K562 (cell line): Measurements from ENCODE around the gene NDUFB7. TPM values are rescaled to one million over a fixed set of nuclear protein-coding genes. Genes with fewer than 3 reads are reported as not detected.

Experiments
- CBX8 ChIP-seq: fragments of 200-600 bp; sonication (generic); IDR thresholded peaks from 2 replicates; pipeline ENCODE4 v1.6.1; 2012; ENCODE audit warnings: borderline replicate concordance, mixed run types, low read depth, mild to moderate bottlenecking, moderate library complexity, mixed read lengths, low read length, control low read depth, inconsistent platforms; ENCODE audit not compliant: poor library complexity, severe bottlenecking; ENCODE audit errors: extremely low read depth
- CREB3 ChIP-seq: fragments of 450-650 bp; conservative IDR thresholded peaks from 2 replicates; pipeline ENCODE4 v1.6.1; 2016; ENCODE audit warnings: missing genetic modification characterization, low read depth, mild to moderate bottlenecking, missing compliant biosample characterization, moderate library complexity
- EGR1 ChIP-seq: fragments of 450-650 bp; conservative IDR thresholded peaks from 2 replicates; pipeline ENCODE4 v1.6.1; 2017; ENCODE audit warnings: mild to moderate bottlenecking
- EP400 ChIP-seq: fragments of 450-650 bp; IDR thresholded peaks from 2 replicates; pipeline ENCODE4 v1.6.1; 2017; ENCODE audit warnings: antibody characterized with exemption, mild to moderate bottlenecking, moderate library complexity
- KAT8 ChIP-seq: fragments of 450-650 bp; IDR thresholded peaks from 2 replicates; pipeline ENCODE4 v1.6.1; 2016; ENCODE audit warnings: low read depth, mild to moderate bottlenecking
- MBD2 ChIP-seq: sonication (generic); IDR thresholded peaks from 2 replicates; pipeline ENCODE4 v1.6.1; 2016; ENCODE audit warnings: low read depth, borderline replicate concordance
- NBN ChIP-seq: fragments of 450-650 bp; IDR thresholded peaks from 2 replicates; pipeline ENCODE4 v1.6.1; 2016; ENCODE audit warnings: low read depth, mild to moderate bottlenecking
- RBM25 ChIP-seq: fragments of 200-400 bp; formaldehyde crosslinking; IDR thresholded peaks from 2 replicates; pipeline ENCODE4 v1.6.1; 2018; ENCODE audit warnings: low read length, low read depth, moderate library complexity; ENCODE audit not compliant: severe bottlenecking
- TBP ChIP-seq: optimal IDR thresholded peaks from 2 replicates; pipeline ENCODE3; 2011; ENCODE audit warnings: low read depth, low read length, improper control_type of control experiment
- TOE1 ChIP-seq, 2 experiments: fragments of 450-650 bp in 1 of 2; sonication (generic) in 1 of 2; formaldehyde crosslinking in 1 of 2; IDR thresholded peaks; 2 replicates each; pipeline versions ENCODE4 v1.7.1 to v1.8.0; 2016 to 2022; ENCODE audit warnings: borderline replicate concordance in 2 of 2, mild to moderate bottlenecking in 2 of 2, antibody characterized with exemption in 1 of 2, inconsistent platforms in 1 of 2, low read depth in 1 of 2, missing genetic modification reagents in 1 of 2, moderate library complexity in 1 of 2
- ZNF644 ChIP-seq: fragments of 200-800 bp; sonication (Bioruptor generic); IDR thresholded peaks from 2 replicates; pipeline ENCODE4 v1.6.1; 2016; ENCODE audit warnings: low read depth, missing genetic modification characterization, missing compliant biosample characterization
- polyA plus RNA-seq, 8 experiments: library from polyadenylated mRNA; depleted of rRNA in 4 of 8; stranded (reverse) in 5 of 8; unstranded in 3 of 8; fragments of >200 nt; fragmentation: Nextera tagmentation in 2 of 8; fragmentation: Illumina TruSeq in 1 of 8; extraction: Ambion mirVana in 2 of 8; extraction: Trizol in 1 of 8; gene quantifications; 2 replicates each; pipeline versions ENCODE4 v1.2.1 to v1.2.3, GENCODE V29; 2011 to 2014; ENCODE audit warnings: inconsistent platforms in 1 of 8, missing spikeins in 1 of 8
- total RNA-seq, 7 experiments: library from RNA; depleted of rRNA in 6 of 7; stranded (reverse); fragments of >200 nt in 6 of 7; fragmentation: Illumina TruSeq in 2 of 7; extraction: Trizol in 2 of 7; gene quantifications; 2 replicates each; pipeline versions ENCODE4 v1.2.1 to v1.2.3, GENCODE V29; 2011 to 2021; ENCODE audit warnings: low replicate concordance in 1 of 7
- TF ChIP-seq, protein P1 (sequence below), 2 experiments: fragments of 450-650 bp; formaldehyde crosslinking in 1 of 2; IDR thresholded peaks; 2 replicates each; pipeline versions ENCODE4 v1.4.0 to v1.6.1; 2014 to 2020; ENCODE audit warnings: mild to moderate bottlenecking in 2 of 2, borderline replicate concordance in 1 of 2, low read depth in 1 of 2
- TF ChIP-seq, protein P2 (sequence below): sonication (generic); formaldehyde crosslinking; IDR thresholded peaks from 2 replicates; pipeline ENCODE4 v1.8.0; 2022; ENCODE audit warnings: mild to moderate bottlenecking, missing genetic modification reagents, borderline replicate concordance

Gene NDUFB7
- total and polyA plus RNA-seq, 9 of the 15 experiments (the other 6 are each of a cell fraction or from before 2014, with no cell fraction given), result 14.9 to 842 (median 137) TPM

DNA sequence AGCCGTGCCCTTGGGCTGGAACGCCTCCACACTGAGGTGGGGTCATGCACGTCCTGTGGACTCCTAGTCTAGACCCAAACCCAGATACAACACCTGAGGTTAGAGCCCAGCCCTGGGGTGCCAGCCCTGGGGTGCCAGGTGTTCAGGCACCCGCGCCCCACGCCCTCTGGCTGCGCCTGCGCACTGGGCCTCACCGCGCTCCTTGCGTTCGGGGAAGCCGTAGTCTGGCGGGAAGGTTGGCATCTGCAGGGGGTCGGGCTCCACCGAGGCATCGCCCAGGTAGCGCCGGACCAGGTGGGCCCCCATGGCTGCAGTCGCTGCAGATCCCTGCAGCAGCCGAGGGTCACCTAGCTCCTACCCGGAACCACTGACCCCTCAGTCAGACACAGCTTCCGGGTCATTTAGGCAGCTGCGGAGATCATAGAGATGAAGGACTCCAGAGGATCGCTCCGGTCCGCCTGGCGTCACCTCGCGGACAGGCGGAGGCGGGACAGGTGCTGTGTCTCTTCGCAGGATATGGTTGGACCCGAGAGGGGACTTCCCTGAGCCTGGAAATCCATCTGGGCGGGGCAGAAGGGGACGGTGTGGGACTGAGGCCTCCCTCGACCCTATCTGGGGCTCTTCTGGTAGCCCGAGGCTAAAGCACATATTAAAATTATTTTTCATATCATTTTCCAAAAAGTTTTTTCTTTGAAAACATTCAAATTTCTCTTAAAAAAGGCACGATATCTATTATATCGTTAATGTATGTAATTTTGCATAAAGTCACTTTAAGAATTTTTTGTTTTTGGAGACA, at the start of gene NDUFB7 (continued):
- TF ChIP-seq NBN, result peak; percentile 62; the same call in 1 of the 2 replicates
- TF ChIP-seq TOE1 (IDR thresholded peaks at IDR 0.05; ENCODE audit: borderline replicate concordance), result peak; percentile 70; the same call in 1 of the 2 replicates
- TF ChIP-seq TOE1 (CRISPR knock-in tag; IDR thresholded peaks at IDR 0.05; ENCODE audit: borderline replicate concordance, low read depth), result no peak; the same call in 1 of the 2 replicates
- TF ChIP-seq RBM25, result no peak
- no peak for TF ChIP-seq KAT8
- peak; percentile 88 for TF ChIP-seq MBD2
- no peak for TF ChIP-seq CBX8
- 0 out of 2 replicates have a peak, but pooled peaks have one; percentile 16 for TF ChIP-seq ZNF644 (tag)
- TF ChIP-seq, protein P1, sequence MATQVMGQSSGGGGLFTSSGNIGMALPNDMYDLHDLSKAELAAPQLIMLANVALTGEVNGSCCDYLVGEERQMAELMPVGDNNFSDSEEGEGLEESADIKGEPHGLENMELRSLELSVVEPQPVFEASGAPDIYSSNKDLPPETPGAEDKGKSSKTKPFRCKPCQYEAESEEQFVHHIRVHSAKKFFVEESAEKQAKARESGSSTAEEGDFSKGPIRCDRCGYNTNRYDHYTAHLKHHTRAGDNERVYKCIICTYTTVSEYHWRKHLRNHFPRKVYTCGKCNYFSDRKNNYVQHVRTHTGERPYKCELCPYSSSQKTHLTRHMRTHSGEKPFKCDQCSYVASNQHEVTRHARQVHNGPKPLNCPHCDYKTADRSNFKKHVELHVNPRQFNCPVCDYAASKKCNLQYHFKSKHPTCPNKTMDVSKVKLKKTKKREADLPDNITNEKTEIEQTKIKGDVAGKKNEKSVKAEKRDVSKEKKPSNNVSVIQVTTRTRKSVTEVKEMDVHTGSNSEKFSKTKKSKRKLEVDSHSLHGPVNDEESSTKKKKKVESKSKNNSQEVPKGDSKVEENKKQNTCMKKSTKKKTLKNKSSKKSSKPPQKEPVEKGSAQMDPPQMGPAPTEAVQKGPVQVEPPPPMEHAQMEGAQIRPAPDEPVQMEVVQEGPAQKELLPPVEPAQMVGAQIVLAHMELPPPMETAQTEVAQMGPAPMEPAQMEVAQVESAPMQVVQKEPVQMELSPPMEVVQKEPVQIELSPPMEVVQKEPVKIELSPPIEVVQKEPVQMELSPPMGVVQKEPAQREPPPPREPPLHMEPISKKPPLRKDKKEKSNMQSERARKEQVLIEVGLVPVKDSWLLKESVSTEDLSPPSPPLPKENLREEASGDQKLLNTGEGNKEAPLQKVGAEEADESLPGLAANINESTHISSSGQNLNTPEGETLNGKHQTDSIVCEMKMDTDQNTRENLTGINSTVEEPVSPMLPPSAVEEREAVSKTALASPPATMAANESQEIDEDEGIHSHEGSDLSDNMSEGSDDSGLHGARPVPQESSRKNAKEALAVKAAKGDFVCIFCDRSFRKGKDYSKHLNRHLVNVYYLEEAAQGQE (IDR thresholded peaks at IDR 0.05; ENCODE audit: borderline replicate concordance), result peak; percentile 31; the same call in 1 of the 2 replicates
- TF ChIP-seq, protein P1 (CRISPR knock-in tag; IDR thresholded peaks at IDR 0.05; ENCODE audit: low read depth), result peak; percentile 73; the same call in 1 of the 2 replicates
- TF ChIP-seq, protein P2, sequence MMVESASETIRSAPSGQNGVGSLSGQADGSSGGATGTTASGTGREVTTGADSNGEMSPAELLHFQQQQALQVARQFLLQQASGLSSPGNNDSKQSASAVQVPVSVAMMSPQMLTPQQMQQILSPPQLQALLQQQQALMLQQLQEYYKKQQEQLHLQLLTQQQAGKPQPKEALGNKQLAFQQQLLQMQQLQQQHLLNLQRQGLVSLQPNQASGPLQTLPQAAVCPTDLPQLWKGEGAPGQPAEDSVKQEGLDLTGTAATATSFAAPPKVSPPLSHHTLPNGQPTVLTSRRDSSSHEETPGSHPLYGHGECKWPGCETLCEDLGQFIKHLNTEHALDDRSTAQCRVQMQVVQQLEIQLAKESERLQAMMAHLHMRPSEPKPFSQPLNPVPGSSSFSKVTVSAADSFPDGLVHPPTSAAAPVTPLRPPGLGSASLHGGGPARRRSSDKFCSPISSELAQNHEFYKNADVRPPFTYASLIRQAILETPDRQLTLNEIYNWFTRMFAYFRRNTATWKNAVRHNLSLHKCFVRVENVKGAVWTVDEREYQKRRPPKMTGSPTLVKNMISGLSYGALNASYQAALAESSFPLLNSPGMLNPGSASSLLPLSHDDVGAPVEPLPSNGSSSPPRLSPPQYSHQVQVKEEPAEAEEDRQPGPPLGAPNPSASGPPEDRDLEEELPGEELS (CRISPR knock-in tag), result 0 out of 2 replicates have a peak, but pooled peaks have one; percentile 62
- TF ChIP-seq EGR1, result 0 out of 2 replicates have a peak, but pooled peaks have one; percentile 6
- no peak for TF ChIP-seq CREB3 (tag)
- peak; percentile 92; the same call in 1 of the 2 replicates for TF ChIP-seq EP400
- peak; percentile 72 for TF ChIP-seq TBP
